Activated CD4-positive, alpha-beta memory T cell treated with anti-CD3 and anti-CD28 coated beads for 36 hours (primary cell): ENCODE results near the gene IL1A. TPM values are rescaled to one million over a fixed set of nuclear protein-coding genes. Genes with fewer than 3 reads are reported as not detected.

Experiments used
- CTCF ChIA-PET: fragments of 350-600 bp; sonication (Branson Sonifier 250); formaldehyde crosslinking; loops from one replicate; lab custom pipeline; 2021; ENCODE audit warnings: antibody characterized with exemption, inconsistent platforms; lab: Charles Lee
- POLR2A ChIA-PET: fragments of 350-600 bp; sonication (Branson Sonifier 250); formaldehyde crosslinking; loops from one replicate; lab custom pipeline; 2021; ENCODE audit warnings: antibody characterized with exemption; lab: Charles Lee
- DNase-seq: peaks from one replicate; pipeline ENCODE4 v3.0.0-alpha.2; 2020
- H3K27ac Mint-ChIP-seq: one replicate; pipeline ENCODE4 v1.8.0; 2021; ENCODE audit warnings: mixed read lengths
- H3K27me3 Mint-ChIP-seq: one replicate; pipeline ENCODE4 v1.8.0; 2021; ENCODE audit warnings: mixed read lengths
- H3K36me3 Mint-ChIP-seq: one replicate; pipeline ENCODE4 v1.8.0; 2021; ENCODE audit warnings: mixed read lengths
- H3K4me1 Mint-ChIP-seq: one replicate; pipeline ENCODE4 v1.8.0; 2021; ENCODE audit warnings: low read depth, mixed read lengths
- H3K4me3 Mint-ChIP-seq: one replicate; pipeline ENCODE4 v1.8.0; 2021; ENCODE audit warnings: mild to moderate bottlenecking, mixed read lengths
- H3K9me3 Mint-ChIP-seq: one replicate; pipeline ENCODE4 v1.8.0; 2021; ENCODE audit warnings: mixed read lengths
- intact Hi-C: fragments of 100-400 bp; cut with micrococcal nuclease; formaldehyde crosslinking; loops from one replicate; pipeline ENCODE4 v1.15.1; 2023
- total RNA-seq, 2 experiments: library from RNA; stranded (reverse); gene quantifications; one replicate each; pipeline ENCODE4 v1.2.3, GENCODE V29; 2021

The IL1A gene
- total RNA-seq, 2 experiments from 2014 or later: 15.7 to 16.4 TPM

GRCh38 chr2:112798979-112799975 lies 15.0 kb upstream of the IL1A start:
- POLR2A ChIA-PET: no interaction called here
- H3K27ac Mint-ChIP-seq: peak overlapping the region; percentile 50
- CTCF ChIA-PET: interaction anchor here (0.9 kb wide), 1 partner anchor 86 kb away, joined by 3 read pairs; no protein-coding TSS in a partner anchor

DNA sequence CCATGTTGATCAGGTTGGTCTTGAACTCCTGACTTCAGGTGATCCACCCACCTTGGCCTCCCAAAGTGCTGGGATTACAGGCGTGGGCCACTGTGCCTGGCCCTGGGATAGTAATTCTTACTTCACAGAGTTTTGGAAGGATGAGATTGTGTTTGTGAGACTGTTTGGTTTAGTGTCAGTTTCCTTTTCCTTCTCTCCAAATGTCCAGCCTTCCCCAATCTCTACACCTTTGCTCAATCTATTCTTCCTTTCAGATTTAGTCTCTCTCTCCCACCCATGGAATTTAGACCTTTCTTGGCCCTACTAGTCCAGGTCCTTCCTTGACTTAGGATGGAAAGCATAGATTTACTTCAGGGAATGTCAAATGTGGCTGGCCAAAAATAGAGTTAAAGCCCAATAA lies 12.2 kb upstream of the IL1A start:
- POLR2A ChIA-PET: no interaction called here
- Mint-ChIP-seq H3K4me3 (no peak overlapping the region), H3K9me3 (peaks cover 5% of the 10 kb centered on the region), H3K36me3 (peaks cover 2% of the 10 kb centered on the region), H3K27ac (no peak overlapping the region), H3K27me3 (no peaks in the 10 kb centered on the region), H3K4me1 (peaks cover 33% of the 10 kb centered on the region)
- intact Hi-C loops: loop anchor here (5.0 kb wide), 1 partner anchor 86 kb away; no protein-coding TSS in a partner anchor
- DNase-seq: no peak
- CTCF ChIA-PET: interaction anchor here (1.8 kb wide), 1 partner anchor 89 kb away, joined by 5 read pairs; no protein-coding TSS in a partner anchor

More at GRCh38 chr2:112798979-112799975, 15.0 kb upstream of the IL1A start:
- Mint-ChIP-seq H3K27me3 (no peaks in the 10 kb centered on the region), H3K9me3 (no peaks in the 10 kb centered on the region), H3K4me3 (no peak overlapping the region), H3K36me3 (peaks cover 2% of the 10 kb centered on the region), H3K4me1 (peaks cover 34% of the 10 kb centered on the region)
- no peak for DNase-seq
- intact Hi-C loops: loop anchor here (5.0 kb wide), 1 partner anchor 83 kb away; no protein-coding TSS in a partner anchor

- POLR2A ChIA-PET: no interaction called here
Measured at GRCh38 chr2:112795774-112796173, 11.5 kb upstream of the IL1A start.

DNA sequence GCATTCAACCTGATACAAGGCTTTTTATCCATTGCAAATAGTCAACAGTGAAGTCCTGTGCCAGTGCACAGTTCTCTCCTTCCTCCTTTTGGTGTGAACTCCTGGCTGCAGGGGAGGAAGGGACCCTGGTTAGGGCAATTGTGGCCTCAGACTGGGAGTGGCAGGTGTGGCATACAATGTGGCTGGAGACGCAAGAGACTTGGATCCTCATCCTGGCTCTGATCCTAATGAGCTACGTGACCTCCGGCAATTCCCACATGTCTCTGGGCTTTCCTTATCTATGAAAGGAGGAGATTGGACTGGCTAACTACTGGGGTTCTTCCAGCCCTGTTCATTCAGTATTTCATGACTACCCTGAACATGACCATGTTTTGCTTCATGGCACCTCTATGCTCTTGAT lies 10.5 kb upstream of the IL1A start:
- no peak overlapping the region for H3K4me3 Mint-ChIP-seq
- H3K27ac Mint-ChIP-seq: peak overlapping the region; percentile 72
- H3K4me1 Mint-ChIP-seq: peaks cover 33% of the 10 kb centered on the region
- ChIA-PET CTCF (interaction anchor here (1.1 kb wide), 1 partner anchor 45 kb away, joined by 9 read pairs; no protein-coding TSS in a partner anchor), POLR2A (no interaction called here)
- intact Hi-C loops: loop anchor here (1.0 to 5.0 kb wide), 2 partner anchors 26 to 87 kb away; no protein-coding TSS in a partner anchor
- H3K27me3 Mint-ChIP-seq: no peaks in the 10 kb centered on the region
- H3K36me3 Mint-ChIP-seq: peaks cover 2% of the 10 kb centered on the region
- no peak for DNase-seq
- H3K9me3 Mint-ChIP-seq: peaks cover 5% of the 10 kb centered on the region

More at GRCh38 chr2:112795774-112796173, 11.5 kb upstream of the IL1A start:
- Mint-ChIP-seq H3K27ac (no peak overlapping the region), H3K27me3 (no peaks in the 10 kb centered on the region), H3K9me3 (peaks cover 5% of the 10 kb centered on the region), H3K4me3 (no peak overlapping the region), H3K4me1 (peaks cover 33% of the 10 kb centered on the region), H3K36me3 (peaks cover 2% of the 10 kb centered on the region)
- DNase-seq: peak; percentile 25
- CTCF ChIA-PET: interaction anchor here (1.1 to 1.8 kb wide), 2 partner anchors 46 to 89 kb away, joined by 5 to 9 read pairs; no protein-coding TSS in a partner anchor
- intact Hi-C loops: loop anchor here (5.0 kb wide), 1 partner anchor 87 kb away; no protein-coding TSS in a partner anchor

GRCh38 chr2:112794131-112794733 lies 9.9 kb upstream of the IL1A start:
- Mint-ChIP-seq H3K4me3 (peak overlapping the region; percentile 18), H3K27me3 (no peaks in the 10 kb centered on the region), H3K36me3 (peaks cover 2% of the 10 kb centered on the region), H3K27ac (peak overlapping the region; percentile 85), H3K9me3 (peaks cover 5% of the 10 kb centered on the region), H3K4me1 (peaks cover 27% of the 10 kb centered on the region)
- intact Hi-C loops: loop anchor here (1.0 kb wide), 1 partner anchor 27 kb away; no protein-coding TSS in a partner anchor
- DNase-seq: peak; percentile 74
- ChIA-PET CTCF (interaction anchor here (1.5 kb wide), 1 partner anchor 12 kb away, joined by 4 read pairs; no protein-coding TSS in a partner anchor), POLR2A (interaction anchor here (0.9 kb wide), 1 partner anchor 123 kb away, joined by 4 read pairs; no protein-coding TSS in a partner anchor)

- ChIA-PET CTCF (interaction anchor here (0.7 to 1.5 kb wide), 3 partner anchors 12 to 92 kb away, joined by 4 to 5 read pairs (median 4); no protein-coding TSS in a partner anchor), POLR2A (interaction anchor here (0.7 to 0.9 kb wide), 2 partner anchors 19 to 123 kb away, joined by 3 to 4 read pairs; no protein-coding TSS in a partner anchor)
- intact Hi-C loops: loop anchor here (1.0 kb wide), 1 partner anchor 19 kb away; no protein-coding TSS in a partner anchor
Measured at GRCh38 chr2:112793449-112793978, 9.2 kb upstream of the IL1A start.

GRCh38 chr2:112792419-112792818 lies 8.1 kb upstream of the IL1A start:
- Mint-ChIP-seq H3K27me3 (peaks cover 2% of the 10 kb centered on the region), H3K36me3 (peaks cover 2% of the 10 kb centered on the region), H3K27ac (no peak overlapping the region), H3K4me1 (peaks cover 23% of the 10 kb centered on the region), H3K4me3 (no peak overlapping the region), H3K9me3 (peaks cover 5% of the 10 kb centered on the region)
- POLR2A ChIA-PET: no interaction called here
- CTCF ChIA-PET: interaction anchor here (1.5 kb wide), 1 partner anchor 11 kb away, joined by 4 read pairs; no protein-coding TSS in a partner anchor
- intact Hi-C loops: no loop called here
- no peak for DNase-seq

More at GRCh38 chr2:112793449-112793978, 9.2 kb upstream of the IL1A start:
- H3K36me3 Mint-ChIP-seq: peaks cover 2% of the 10 kb centered on the region
- peaks cover 23% of the 10 kb centered on the region for H3K4me1 Mint-ChIP-seq
- peak; percentile 31 for DNase-seq
- H3K27me3 Mint-ChIP-seq: peaks cover 2% of the 10 kb centered on the region
- H3K9me3 Mint-ChIP-seq: peaks cover 5% of the 10 kb centered on the region
- no peak overlapping the region for H3K4me3 Mint-ChIP-seq
- peak overlapping the region; percentile 85 for H3K27ac Mint-ChIP-seq

DNA sequence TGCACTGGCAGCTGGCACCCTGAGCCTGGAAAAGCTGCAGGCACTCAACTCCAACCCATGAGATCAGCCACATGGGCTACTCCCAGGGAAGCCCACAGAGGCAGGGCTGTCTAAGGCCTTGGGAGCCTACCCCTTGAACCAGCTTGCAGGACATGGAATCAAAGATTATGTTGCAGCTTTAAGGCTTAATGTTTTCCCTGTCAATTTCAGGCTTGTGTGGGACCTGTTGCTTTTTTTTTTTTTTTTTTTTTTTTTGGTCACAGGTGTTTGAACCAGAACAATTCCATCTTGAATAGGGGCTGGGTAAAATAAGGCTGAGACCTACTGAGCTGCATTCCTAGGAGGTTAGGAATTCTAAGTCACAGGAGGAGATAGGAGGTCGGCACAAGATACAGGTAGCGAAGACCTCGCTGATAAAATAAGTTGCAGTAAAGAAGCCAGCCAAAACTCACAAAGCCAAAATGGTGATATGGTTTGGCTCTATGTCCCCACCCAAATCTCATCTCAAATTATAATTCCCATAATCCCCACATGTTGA lies 7.5 kb upstream of the IL1A start:
- peaks cover 2% of the 10 kb centered on the region for H3K27me3 Mint-ChIP-seq
- CTCF ChIA-PET: no interaction called here
- H3K36me3 Mint-ChIP-seq: peaks cover 2% of the 10 kb centered on the region
- H3K9me3 Mint-ChIP-seq: peaks cover 5% of the 10 kb centered on the region
- H3K27ac Mint-ChIP-seq: no peak overlapping the region
- no peak for DNase-seq
- H3K4me1 Mint-ChIP-seq: peaks cover 23% of the 10 kb centered on the region
- POLR2A ChIA-PET: no interaction called here
- intact Hi-C loops: no loop called here
- H3K4me3 Mint-ChIP-seq: no peak overlapping the region

GRCh38 chr2:112791019-112791418 lies 6.7 kb upstream of the IL1A start:
- Mint-ChIP-seq H3K27ac (no peak overlapping the region), H3K36me3 (peaks cover 2% of the 10 kb centered on the region), H3K4me1 (peaks cover 23% of the 10 kb centered on the region), H3K9me3 (peaks cover 5% of the 10 kb centered on the region), H3K4me3 (no peak overlapping the region), H3K27me3 (peaks cover 2% of the 10 kb centered on the region)
- DNase-seq: no peak
- POLR2A ChIA-PET: no interaction called here
- intact Hi-C loops: no loop called here
- CTCF ChIA-PET: no interaction called here

DNA sequence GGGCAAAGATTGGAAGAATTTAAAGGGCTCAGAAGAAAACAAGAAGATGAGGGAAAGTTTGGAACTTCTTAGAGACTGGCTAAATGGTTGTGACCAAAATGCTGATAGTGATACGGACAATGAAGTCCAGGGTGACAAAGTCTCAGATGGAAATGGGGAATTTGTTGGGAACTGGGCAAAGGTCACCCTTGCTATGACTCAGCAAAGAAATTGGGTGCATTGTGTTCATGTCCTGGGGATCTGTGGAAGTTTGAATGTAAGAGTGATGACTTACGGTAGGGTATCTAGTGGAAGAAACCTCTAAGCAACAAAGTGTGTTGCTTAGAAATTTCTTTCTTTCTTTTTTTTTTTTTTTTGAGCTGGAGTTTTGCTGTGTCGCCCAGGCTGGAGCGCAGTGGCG lies 6.0 kb upstream of the IL1A start:
- H3K27me3 Mint-ChIP-seq: peaks cover 4% of the 10 kb centered on the region
- no peak for DNase-seq
- intact Hi-C loops: no loop called here
- ChIA-PET POLR2A (no interaction called here), CTCF (no interaction called here)
- H3K27ac Mint-ChIP-seq: no peak overlapping the region
- H3K4me3 Mint-ChIP-seq: no peak overlapping the region
- peaks cover 5% of the 10 kb centered on the region for H3K9me3 Mint-ChIP-seq
- H3K4me1 Mint-ChIP-seq: peaks cover 20% of the 10 kb centered on the region
- no peaks in the 10 kb centered on the region for H3K36me3 Mint-ChIP-seq

GRCh38 chr2:112789186-112789585 lies 4.9 kb upstream of the IL1A start:
- Mint-ChIP-seq H3K9me3 (peaks cover 5% of the 10 kb centered on the region), H3K4me1 (peaks cover 16% of the 10 kb centered on the region), H3K36me3 (no peaks in the 10 kb centered on the region), H3K4me3 (no peak overlapping the region), H3K27ac (no peak overlapping the region), H3K27me3 (peaks cover 4% of the 10 kb centered on the region)
- DNase-seq: no peak
- ChIA-PET CTCF (interaction anchor here (1.0 to 1.5 kb wide), 3 partner anchors 40 to 96 kb away, joined by 3 to 5 read pairs (median 5); no protein-coding TSS in a partner anchor), POLR2A (no interaction called here)
- intact Hi-C loops: no loop called here
